Measurements from ENCODE around the gene WWP2. TPM values are rescaled to one million over a fixed set of nuclear protein-coding genes. Genes with fewer than 3 reads are reported as not detected.
"Not testable (repeated sequence)": the region's sequence is repeated elsewhere in the genome, so short reads cannot be mapped to it uniquely, and the experiment has no call there.

Gene WWP2
- total RNA-seq, 1 experiment from 2014 or later = 47.5 TPM

GRCh38 chr16:69814561-69814960 is 52.4 kb downstream of the WWP2 start:
- no peak overlapping the region for H3K27ac Mint-ChIP-seq (ENCODE audit: unreplicated experiment)
- H3K36me3 Mint-ChIP-seq (ENCODE audit: insufficient read depth, unreplicated experiment) = peaks cover 21% of the 10 kb centered on the region
- H3K4me3 Mint-ChIP-seq (ENCODE audit: low read depth, unreplicated experiment) = no peak overlapping the region
- no peaks in the 10 kb centered on the region for H3K27me3 Mint-ChIP-seq (ENCODE audit: unreplicated experiment)
- CTCF ChIA-PET = no interaction called here
- BruUV-seq (replicated peaks) = no TSS peak
- intact Hi-C loops (cut with micrococcal nuclease; ENCODE audit: unreplicated experiment) = no loop called here
- TF ChIP-seq, protein P1, sequence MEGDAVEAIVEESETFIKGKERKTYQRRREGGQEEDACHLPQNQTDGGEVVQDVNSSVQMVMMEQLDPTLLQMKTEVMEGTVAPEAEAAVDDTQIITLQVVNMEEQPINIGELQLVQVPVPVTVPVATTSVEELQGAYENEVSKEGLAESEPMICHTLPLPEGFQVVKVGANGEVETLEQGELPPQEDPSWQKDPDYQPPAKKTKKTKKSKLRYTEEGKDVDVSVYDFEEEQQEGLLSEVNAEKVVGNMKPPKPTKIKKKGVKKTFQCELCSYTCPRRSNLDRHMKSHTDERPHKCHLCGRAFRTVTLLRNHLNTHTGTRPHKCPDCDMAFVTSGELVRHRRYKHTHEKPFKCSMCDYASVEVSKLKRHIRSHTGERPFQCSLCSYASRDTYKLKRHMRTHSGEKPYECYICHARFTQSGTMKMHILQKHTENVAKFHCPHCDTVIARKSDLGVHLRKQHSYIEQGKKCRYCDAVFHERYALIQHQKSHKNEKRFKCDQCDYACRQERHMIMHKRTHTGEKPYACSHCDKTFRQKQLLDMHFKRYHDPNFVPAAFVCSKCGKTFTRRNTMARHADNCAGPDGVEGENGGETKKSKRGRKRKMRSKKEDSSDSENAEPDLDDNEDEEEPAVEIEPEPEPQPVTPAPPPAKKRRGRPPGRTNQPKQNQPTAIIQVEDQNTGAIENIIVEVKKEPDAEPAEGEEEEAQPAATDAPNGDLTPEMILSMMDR (IDR thresholded peaks at IDR 0.05; ENCODE audit: unreplicated experiment) = no peak
- no peaks in the 10 kb centered on the region for H3K9me3 Mint-ChIP-seq (ENCODE audit: low read depth, unreplicated experiment)
- DNase-seq = no peak
- H3K4me1 Mint-ChIP-seq (ENCODE audit: low read depth, unreplicated experiment) = no peaks in the 10 kb centered on the region

DNA sequence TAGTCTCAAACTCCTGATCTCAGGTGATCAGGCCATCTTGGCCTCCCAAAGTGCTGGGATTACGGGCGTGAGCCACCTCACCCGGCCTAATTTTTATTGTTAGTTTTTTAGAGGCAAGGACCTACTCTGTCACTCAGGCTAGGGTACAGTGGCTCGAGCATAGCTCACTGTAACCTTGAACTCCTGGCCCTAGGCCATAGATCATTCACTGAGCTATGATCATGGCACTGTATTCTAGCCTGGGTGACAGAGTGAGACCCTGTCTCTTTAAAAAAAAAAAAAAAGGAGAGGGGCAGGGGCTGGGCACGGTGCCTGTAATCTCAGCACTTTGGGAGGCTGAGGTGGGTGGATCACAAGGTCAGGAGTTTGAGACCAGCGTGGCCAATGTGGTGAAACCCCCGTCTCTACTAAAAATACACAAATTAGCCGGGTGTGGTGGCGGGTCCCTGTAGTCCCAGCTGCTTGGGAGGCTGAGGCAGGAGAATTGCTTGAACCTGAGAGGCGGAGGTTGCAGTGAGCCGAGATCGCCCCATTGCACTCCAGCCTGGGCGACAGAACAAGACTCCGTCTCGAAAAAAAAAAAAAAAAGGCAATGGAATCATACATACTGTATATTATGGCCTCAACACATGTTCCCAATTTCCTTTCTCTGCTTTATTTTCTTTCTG is 53.2 kb downstream of the WWP2 start:
- intact Hi-C loops (cut with micrococcal nuclease; ENCODE audit: unreplicated experiment); CTCF ChIA-PET; BruUV-seq (replicated peaks); H3K4me1 Mint-ChIP-seq (ENCODE audit: low read depth, unreplicated experiment); H3K4me3 Mint-ChIP-seq (ENCODE audit: low read depth, unreplicated experiment); H3K9me3 Mint-ChIP-seq (ENCODE audit: low read depth, unreplicated experiment); DNase-seq; H3K27ac Mint-ChIP-seq (ENCODE audit: unreplicated experiment); H3K27me3 Mint-ChIP-seq (ENCODE audit: unreplicated experiment): not testable (repeated sequence)
- H3K36me3 Mint-ChIP-seq (ENCODE audit: insufficient read depth, unreplicated experiment) = peaks cover 21% of the 10 kb centered on the region

GRCh38 chr16:69816996-69817395 is 54.9 kb downstream of the WWP2 start:
- intact Hi-C loops (cut with micrococcal nuclease; ENCODE audit: unreplicated experiment) = no loop called here
- peaks cover 18% of the 10 kb centered on the region for H3K36me3 Mint-ChIP-seq (ENCODE audit: insufficient read depth, unreplicated experiment)
- no peaks in the 10 kb centered on the region for H3K4me1 Mint-ChIP-seq (ENCODE audit: low read depth, unreplicated experiment)
- H3K27me3 Mint-ChIP-seq (ENCODE audit: unreplicated experiment) = no peaks in the 10 kb centered on the region
- DNase-seq = no peak
- H3K4me3 Mint-ChIP-seq (ENCODE audit: low read depth, unreplicated experiment) = no peak overlapping the region
- no peaks in the 10 kb centered on the region for H3K9me3 Mint-ChIP-seq (ENCODE audit: low read depth, unreplicated experiment)
- TF ChIP-seq, protein P1 (IDR thresholded peaks at IDR 0.05; ENCODE audit: unreplicated experiment) = no peak
- no peak overlapping the region for H3K27ac Mint-ChIP-seq (ENCODE audit: unreplicated experiment)
- CTCF ChIA-PET = no interaction called here
- no TSS peak for BruUV-seq (replicated peaks)

DNA sequence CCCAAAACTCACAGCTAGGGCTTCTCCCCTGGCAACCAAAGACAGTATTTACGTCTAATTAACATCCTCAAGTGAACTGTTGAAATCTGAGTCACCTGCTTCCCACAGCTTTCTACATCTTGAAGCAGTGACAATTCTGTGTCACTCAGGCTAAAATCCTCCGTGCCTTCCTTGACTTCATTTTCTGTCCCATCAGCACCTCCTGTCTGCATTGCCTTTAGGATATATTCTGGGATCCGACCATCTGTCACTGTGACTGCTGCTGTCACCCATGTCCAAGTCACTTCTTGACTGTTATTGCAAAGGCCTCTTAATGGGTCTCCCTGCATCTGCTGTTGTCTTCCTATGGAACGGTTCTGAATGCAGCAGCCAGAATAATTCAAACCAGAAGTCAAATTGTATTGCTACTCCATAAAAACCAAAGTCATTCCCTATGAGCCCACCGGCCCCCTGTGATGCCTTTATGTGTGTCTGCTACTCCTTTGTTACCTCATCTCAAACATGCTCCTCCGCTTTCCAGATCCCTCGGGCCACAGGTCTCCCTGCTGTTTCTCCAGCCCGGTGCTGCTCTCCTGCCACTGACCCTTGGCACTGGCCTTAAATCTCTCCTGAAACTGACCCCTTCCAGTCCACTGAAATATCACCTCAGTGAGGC is 56.9 kb downstream of the WWP2 start:
- CTCF ChIA-PET = no interaction called here
- no peaks in the 10 kb centered on the region for H3K27me3 Mint-ChIP-seq (ENCODE audit: unreplicated experiment)

More for the DNA sequence above, 56.9 kb downstream of the WWP2 start:
- Mint-ChIP-seq H3K9me3 (ENCODE audit: low read depth, unreplicated experiment) (no peaks in the 10 kb centered on the region), H3K4me1 (ENCODE audit: low read depth, unreplicated experiment) (no peaks in the 10 kb centered on the region), H3K27ac (ENCODE audit: unreplicated experiment) (no peak overlapping the region), H3K36me3 (ENCODE audit: insufficient read depth, unreplicated experiment) (peaks cover 6% of the 10 kb centered on the region), H3K4me3 (ENCODE audit: low read depth, unreplicated experiment) (no peak overlapping the region)
- TF ChIP-seq, protein P1 (IDR thresholded peaks at IDR 0.05; ENCODE audit: unreplicated experiment) = no peak
- intact Hi-C loops (cut with micrococcal nuclease; ENCODE audit: unreplicated experiment) = no loop called here
- BruUV-seq (replicated peaks) = no TSS peak
- DNase-seq = no peak

All from Calu3 (cell line).